ENCODE measurements around the gene UBL4B.
"Not testable (repeated sequence)": the region's sequence is repeated elsewhere in the genome, so short reads cannot be mapped to it uniquely, and the experiment has no call there.

UBL4B gene, protein sequence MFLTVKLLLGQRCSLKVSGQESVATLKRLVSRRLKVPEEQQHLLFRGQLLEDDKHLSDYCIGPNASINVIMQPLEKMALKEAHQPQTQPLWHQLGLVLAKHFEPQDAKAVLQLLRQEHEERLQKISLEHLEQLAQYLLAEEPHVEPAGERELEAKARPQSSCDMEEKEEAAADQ

DNA sequence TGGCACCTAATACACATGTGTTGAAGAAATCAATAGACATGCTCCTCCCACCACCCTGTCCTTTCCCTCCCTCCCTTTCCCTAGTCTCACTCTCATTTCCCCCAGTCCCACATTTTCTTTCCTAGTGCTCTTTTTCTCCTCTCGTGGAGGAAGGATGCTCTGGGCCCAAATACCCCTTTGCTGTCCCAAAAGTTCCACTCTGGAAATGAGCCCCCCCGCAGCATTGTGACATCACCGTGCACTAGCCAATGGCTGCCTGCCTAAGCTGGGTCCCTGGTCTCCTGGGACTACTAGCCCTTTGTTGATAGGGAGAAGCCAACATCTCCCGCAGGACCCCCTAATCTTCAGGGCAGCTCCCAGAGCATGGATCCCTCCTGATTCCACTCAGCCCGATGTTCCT is at the start of gene UBL4B:
Gene UBL4B, plus strand, starts transcription at position 301 of the 400 bp plus-strand sequence. Its CDS starts 92 bp downstream, at position 393.
- no peak for DNase-seq

GRCh38 chr1:110062612-110063011 is 49.6 kb upstream of the UBL4B start:
- DNase-seq = no peak

- DNase-seq = no peak
These were observed 48.5 kb upstream of the UBL4B start for GRCh38 chr1:110063781-110064180.

DNA sequence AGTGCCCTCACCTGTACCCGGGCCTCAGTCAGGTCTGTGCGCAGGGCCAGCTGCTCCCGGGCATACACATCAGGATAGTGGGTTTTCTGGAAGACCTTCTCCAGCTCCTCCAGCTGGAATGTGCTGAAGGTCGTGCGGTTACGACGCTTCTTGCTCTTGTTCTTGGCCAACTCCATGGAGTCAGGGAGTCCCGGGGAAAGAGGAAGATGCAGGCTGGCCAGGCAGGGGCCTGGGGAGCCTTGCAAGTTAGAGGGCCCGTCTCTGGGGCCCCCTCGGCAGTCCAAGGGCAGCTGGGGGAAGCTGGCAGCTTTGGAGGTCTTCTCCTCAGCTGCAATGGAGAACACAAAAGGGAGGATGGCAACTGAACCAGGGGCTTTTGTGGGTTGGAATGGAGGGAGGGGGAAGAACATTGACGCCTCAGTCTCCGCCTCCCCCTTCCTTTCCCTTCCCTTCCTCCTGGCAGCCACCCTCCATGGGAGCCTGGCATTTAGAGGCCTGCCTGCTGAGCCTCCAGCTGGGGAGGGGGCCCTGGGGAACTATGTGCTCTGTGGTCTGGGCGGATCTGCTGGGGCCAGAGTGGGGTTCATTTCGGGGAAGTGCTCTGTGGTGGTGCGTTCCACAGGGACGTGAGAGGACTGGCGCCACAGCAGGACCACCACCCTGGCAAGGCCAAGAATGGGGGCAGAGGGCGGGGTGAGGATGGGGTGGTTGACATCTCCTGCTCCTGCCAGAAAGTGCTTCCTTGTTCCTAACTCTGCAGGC is 47.5 kb upstream of the UBL4B start:
- DNase-seq = no peak

- DNase-seq = no peak
These were observed 46.4 kb upstream of the UBL4B start for GRCh38 chr1:110065841-110066240.

DNA sequence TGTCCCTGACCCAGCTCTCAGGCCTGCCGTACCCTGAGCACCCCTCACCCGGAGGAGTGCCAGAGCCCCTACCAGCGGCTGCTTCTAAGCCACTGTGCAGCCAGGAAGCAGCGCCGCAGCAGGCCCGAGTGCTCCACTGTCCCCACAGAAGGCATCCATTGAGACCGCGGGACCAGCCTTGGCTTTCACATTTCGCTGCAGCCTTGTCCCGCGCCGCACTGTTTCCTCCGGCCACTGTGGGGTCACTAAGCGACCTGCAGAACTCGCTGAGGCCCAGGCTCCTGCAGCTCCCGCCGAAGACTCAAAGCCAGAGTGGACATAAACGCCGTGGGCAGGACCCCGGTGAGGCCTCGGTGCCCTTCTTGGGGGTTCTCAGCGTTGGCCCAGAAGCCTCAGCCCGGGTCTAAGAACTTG is 44.8 kb upstream of the UBL4B start:
- no peak for DNase-seq

DNA sequence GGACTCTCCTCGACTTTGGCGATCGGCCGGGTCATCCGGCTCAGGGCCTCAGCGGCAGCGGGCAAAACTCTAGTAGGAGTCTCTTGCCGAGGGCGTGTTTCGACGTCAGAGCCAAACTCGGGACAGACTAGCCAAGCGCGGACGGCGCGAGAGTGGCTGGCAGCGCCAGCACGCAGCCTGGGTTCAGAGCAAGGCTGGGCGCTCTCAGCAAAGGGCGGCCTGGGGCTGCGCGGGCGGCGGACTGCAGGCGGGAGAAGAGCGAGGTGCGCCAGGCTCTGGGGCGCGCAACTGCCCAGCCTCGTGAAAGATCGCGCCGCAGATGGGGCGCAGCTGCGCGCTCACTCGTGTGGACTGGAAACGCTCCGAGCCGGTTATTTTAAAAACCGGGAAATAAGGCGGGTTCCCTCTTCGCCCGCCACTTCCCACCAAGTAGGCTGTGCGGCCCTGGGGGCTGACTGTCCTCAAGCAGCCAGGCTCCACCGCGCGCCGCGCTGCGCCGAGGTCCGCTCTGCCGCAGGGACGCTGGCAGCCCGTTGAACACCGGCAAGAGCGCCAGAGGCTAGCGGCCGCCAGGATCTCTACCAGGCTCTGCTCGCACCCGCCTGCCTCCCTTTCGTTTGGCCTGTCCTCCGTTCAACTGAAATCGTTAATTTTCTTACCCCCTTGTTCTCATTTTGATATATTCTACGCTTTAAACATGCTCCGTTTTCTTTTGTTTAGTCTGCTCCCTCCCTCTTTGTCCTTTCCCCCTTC is 44.2 kb upstream of the UBL4B start:
- no peak for DNase-seq

DNA sequence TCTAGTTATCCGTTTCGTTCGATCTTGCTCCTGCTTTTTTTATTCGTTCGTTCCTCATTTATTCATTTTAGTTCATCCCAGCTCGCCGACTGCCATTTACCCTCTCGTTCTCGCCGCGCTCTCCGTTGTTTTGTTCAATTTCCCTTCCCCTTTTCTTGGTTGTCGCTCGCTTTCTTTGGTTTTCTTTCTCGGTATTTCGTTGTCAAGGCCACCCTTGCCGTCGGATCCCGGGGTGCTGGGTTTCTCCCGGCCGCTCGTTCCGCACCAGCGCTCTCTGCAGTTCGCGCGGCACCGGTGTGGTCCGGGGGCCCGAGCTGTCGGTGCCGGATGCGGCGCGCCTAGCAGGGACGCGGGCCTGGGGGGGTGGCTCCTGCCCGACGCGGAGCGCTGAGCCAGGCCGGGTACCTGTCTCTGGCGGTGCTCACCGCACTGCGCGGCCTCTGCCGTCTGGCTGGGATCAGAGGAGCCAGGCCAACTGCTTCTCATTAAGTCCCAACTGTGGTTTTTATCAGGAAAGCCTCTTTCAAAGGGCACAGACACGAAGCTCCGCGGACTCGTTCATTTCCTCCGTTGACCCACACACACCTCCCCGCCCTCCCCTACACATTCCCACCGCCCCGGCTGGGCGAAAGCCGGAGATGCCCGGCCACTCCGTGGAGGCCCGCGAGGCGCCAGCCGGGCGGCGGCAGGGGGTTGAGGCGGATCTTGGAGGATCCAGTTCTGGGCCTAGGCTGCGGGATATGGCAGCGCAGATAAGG is 43.4 kb upstream of the UBL4B start:
- DNase-seq = no peak

DNA sequence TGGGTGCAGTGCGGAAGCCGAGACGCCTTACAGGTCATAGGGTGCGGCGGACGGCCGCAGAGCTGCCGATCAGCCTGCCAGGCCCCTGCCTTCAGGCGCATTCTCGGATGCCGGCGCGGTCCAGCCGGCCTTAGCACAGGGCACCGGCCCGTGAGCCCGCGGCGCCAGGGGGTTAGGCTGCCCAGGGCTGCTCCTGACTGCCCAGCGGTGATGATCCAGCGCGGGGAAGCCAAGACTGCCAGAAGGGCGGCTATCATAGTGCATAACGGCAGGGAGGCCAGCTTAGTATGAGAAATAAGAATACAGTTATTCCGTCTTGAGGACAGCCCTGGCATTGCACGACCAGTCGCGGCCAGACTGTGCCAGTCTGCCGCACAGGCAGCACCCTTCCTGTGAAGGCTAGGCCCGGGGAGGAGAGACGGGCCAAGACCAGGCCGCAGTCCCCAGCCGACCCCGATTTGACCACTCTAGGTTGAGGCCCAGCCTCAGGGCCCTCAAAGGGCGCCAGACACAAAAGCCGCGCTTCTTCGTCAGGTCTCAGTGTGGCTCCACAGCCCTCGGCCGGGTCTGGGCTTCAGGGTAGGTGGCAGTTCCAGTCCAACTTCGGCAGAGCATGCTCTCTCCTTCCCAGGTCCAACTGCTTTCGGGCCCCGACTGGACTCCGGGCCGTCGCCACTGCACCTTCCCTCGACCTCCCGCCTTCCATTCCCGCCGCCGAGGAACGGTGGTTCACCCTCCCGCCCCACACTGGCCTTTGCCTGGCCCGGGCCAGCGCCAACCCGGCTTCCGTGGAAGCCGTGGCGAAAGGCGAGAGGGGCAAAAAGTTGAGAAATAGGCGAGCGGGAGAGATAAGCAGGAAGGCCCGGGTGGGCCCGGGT is 42.6 kb upstream of the UBL4B start:
- DNase-seq = no peak

DNA sequence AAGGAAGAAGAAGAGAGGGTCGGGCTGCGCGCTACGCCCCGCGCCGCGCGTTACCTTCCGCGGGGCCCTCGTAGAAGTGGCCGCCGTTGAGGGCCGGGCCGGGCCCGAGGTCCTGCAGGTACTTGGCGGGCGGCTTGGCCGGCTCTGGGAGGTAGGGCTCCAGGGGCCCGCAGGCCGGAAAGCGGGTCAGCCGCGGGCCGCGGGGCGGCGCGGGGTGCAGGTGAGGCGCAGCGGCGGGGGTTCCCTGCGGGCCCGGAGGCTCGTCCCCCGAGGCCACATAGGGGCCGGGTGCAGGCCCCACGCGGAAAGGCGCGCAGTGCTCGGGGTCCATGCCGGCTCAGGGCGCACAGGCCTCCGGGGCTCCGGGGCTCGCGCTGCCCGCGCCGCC is 42.0 kb upstream of the UBL4B start:
- no peak for DNase-seq

DNA sequence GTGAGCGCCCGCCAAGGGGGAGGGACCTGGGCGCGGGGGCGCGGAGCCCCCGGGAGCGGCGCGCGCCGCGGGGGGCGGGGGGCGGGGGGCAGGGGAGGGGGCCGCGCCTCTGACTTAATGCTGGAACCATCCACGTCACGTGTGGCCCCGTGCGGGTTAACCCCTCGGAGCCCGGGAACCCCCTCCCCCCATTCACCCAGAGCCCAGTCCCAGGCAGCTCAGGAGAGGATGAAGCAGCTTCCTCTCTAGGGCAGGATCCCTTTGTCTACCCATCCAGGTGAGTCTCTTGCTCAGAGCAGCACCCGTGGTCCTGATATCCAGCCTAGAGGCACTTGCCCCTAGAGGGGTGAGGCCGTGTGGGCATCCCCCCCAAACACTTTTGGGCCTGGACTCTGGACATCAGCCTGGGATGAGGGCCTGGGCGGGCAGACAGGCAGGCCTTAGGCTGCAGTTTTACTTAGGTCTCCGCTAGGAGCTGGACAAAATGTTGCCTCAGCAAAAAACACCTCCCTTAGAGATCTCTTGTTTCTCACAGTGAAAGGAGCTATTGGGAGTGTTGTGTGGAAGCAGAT is 41.5 kb upstream of the UBL4B start, which contains the start of gene ALX3:
Gene ALX3, minus strand, starts transcription at position 2 of the 572 bp plus-strand sequence. CDS start 60 bp downstream, outside the sequence.
- DNase-seq = no peak

DNA sequence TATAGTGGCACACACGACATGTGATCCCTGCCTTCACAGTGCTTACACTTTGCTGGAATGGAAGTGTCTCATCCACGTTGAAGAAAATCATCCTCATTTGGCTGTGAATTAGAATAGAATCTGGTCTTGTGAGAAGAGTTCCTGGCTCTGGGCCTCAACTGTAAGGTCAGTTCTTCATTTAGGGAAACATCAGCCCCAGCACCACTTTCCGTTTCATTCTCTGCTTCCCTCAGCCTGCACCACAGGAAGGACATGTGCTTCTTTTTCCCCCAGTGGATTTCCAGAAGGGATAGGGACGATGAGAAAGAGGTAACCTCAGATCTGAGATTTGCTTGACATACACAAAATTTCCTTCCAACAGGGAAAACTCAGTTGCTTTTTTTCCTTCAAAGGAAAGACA is 38.1 kb upstream of the UBL4B start:
- DNase-seq = no peak

GRCh38 chr1:110076789-110077500 is 35.3 kb upstream of the UBL4B start:
- no peak for DNase-seq

GRCh38 chr1:110079995-110080394 is 32.2 kb upstream of the UBL4B start:
- DNase-seq = not testable (repeated sequence)

DNA sequence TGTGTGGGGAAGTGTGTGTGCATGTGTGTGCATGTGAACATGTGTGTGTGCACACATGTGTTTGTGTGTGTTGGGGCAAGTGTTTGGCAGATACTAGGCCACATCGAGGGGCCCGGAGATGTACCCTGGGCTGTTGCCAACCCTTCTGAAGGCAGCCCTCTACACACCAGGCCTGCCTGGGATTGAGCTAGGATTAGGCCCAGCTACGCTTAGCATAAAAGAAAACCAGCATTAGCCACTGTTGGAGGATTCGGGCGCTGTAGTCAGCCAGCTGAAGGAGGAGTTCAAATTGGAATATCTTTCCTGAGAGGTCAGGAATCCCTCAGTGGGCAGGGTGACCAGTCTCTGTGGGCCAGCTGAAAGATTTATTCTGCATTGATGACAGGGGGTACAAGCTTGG is 31.2 kb upstream of the UBL4B start:
- DNase-seq = no peak

DNA sequence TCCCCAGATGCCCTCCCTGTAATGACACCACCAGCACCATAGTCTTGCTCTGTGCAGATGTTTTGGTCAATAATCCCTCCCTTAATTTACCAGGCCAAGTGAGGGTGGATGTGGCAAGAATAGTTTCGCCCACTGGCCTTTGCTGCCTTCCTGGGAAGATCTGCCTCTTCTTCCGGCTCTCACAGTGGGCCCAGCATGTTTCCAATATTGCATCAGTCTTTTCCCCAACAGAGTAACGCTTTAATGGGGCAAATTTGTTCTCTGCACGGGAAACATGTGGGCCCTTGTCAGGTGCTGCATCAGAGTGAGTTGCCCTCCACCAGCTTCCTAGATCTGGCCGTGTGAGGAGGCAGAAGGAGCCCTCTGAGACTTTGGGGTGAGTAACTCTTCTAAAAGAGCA is 29.8 kb upstream of the UBL4B start:
- no peak for DNase-seq

DNA sequence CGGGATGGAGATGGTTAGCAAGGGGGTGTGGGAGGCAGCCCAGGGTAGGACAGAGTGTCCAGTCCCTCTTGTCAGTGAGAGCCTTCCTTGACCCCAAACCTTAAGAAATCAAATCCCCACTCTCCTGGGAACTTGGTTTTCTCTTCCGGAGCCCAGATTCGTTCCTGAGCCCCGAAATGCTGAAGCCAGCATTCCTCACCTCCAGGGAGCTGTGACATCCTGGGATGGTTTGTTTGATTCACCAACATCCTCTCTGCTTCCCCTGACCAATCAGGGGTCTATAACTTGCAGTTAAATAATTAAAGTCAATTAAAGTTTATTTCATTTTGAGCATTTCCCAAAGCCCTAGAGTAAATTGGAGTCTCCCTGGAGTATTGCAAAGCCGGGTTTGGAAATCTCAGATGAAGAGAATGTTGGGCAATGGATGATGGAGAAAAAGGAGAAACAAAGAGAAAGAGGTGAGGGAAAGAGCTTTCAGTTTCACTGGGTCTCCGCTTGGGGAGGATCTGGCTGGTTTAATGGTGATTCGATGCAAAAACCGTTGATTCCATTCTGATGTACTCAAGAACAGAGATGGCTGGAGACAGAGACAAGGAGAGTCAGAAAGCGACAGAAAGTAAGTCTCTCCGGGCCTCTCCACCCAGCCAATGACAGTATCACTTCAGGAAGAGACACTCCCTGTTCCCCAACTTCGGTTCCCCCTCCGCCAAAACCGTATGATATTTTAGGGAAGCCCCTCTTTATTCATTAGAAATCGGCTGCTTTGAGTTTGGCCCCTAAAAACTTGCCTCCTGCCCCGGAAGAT is 29.0 kb upstream of the UBL4B start:
- no peak for DNase-seq

GRCh38 chr1:110083866-110084226 is 28.4 kb upstream of the UBL4B start:
- DNase-seq = no peak

GRCh38 chr1:110084227-110085078 is 27.8 kb upstream of the UBL4B start:
- DNase-seq = no peak
